Esophagus squamous epithelium (tissue), 5 donors: ENCODE results near the gene GPN3. TPM values are rescaled to one million over a fixed set of nuclear protein-coding genes. Genes with fewer than 3 reads are reported as not detected.

ENCODE experiments used
- DNase-seq: peaks from one replicate; lab custom pipeline; 2025; lab: John Stamatoyannopoulos, UW
- H3K27ac ChIP-seq, 4 donors: fragments of 200-600 bp; sonication (generic); one replicate each; pipeline ENCODE4 v1.5.1; 2016 to 2019; ENCODE audit warnings: mild to moderate bottlenecking in 1 of 4
- H3K27me3 ChIP-seq, 4 donors: fragments of 200-600 bp; sonication (generic); 1 replicate in 3 of 4; 2 replicates in 1 of 4; pipeline versions ENCODE4 v1.5.1 to v1.6.0; 2017 to 2021; ENCODE audit warnings: antibody characterized with exemption in 1 of 4
- H3K36me3 ChIP-seq, 3 donors: fragments of 200-600 bp; sonication (generic); one replicate each; pipeline ENCODE4 v1.5.1; 2016 to 2019
- H3K4me1 ChIP-seq, 3 donors: fragments of 200-600 bp; sonication (generic); one replicate each; pipeline ENCODE4 v1.5.1; 2017 to 2019
- H3K4me3 ChIP-seq, 4 donors: fragments of 200-600 bp; sonication (generic); 1 replicate in 3 of 4; 2 replicates in 1 of 4; pipeline ENCODE4 v1.5.1; 2016 to 2019; ENCODE audit warnings: mild to moderate bottlenecking in 2 of 4, moderate library complexity in 1 of 4
- H3K9me3 ChIP-seq, 3 donors: fragments of 200-600 bp; sonication (generic); one replicate each; pipeline ENCODE4 v1.5.1; 2016 to 2019
- POLR2A ChIP-seq, 4 donors: fragments of 450-650 bp; IDR thresholded peaks; one replicate each; pipeline ENCODE4 v1.6.1; 2017; ENCODE audit warnings: antibody characterized with exemption in 4 of 4, mild to moderate bottlenecking in 4 of 4, moderate library complexity in 3 of 4
- WGBS, 2 donors: methylation state at CpG; one replicate each; pipeline ENCODE4 v1.1.5; 2018; 5-methylcytosine and 5-hydroxymethylcytosine counted together
- intact Hi-C: fragments of 100-400 bp; cut with DNase I; formaldehyde crosslinking; loops from one replicate; pipeline ENCODE4 v1.15.0; 2022
- small RNA-seq, 4 donors: library from RNA; depleted of rRNA; stranded (forward); fragments of <200 nt; gene quantifications; one replicate each; pipeline ENCODE3, GENCODE V24; 2016
- total RNA-seq, 4 donors: library from RNA; depleted of rRNA; stranded (reverse); fragments of >200 nt; gene quantifications; one replicate each; pipeline ENCODE4 v1.1.0, GENCODE V29; 2016
- TF ChIP-seq, protein P1 (sequence below), 6 experiments: fragments of 450-650 bp in 4 of 6; fragments of 200-600 bp in 2 of 6; sonication (generic) in 2 of 6; IDR thresholded peaks; one replicate each; pipeline ENCODE4 v1.5.1; 2016 to 2019; ENCODE audit warnings: antibody characterized with exemption in 6 of 6, mild to moderate bottlenecking in 4 of 6, moderate library complexity in 4 of 6
- donor health status: DM: yes; HTN: yes; CAD: no.

The GPN3 gene
- total RNA-seq, 4 donors from 2014 or later, result 5.5 to 27.1 (median 12.9) TPM

DNA sequence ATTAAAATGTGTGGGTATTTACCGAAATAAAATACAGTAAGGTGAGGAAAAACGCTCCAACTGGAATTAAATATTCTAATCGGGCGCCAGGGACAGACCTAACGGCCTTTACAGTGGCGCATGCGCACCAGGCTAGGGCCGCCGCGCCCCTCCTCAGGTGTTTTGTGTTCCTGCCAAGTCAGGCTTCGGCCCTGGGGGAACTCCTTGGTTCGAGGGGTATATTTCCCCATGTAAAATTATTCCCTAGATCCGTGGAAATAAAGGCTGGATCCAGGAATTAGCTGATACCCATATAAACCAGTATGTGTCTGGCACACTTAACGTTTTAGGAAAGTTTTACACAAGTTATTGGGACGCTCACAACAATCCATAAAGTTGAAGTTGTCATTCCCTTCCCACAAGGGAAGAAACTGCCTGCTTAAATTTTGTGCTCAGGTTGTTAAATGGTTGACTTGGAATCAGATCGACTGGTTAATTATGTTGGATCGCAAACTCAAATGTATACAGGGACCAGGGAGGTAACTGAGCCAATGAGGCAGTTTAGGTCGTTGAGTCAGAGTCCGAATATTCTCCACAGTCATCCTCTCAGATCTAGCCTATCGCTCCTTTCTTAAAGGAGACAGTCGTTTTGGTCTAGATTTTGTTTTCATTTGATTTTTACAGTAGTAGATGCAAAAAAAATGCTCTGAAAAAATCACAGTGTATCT, 63.9 kb downstream of the GPN3 start:
- Histone ChIP-seq H3K27me3 (no peaks in the 10 kb centered on the region), H3K36me3 (peaks cover 0 to 23% (median 0%) of the 10 kb centered on the region in 3 donors), H3K27ac (peak overlapping the region; percentile 91 to 98 (median 96)), H3K4me1 (peaks cover 8 to 44% (median 15%) of the 10 kb centered on the region in 3 donors), H3K4me3 (peak overlapping the region; percentile 88 to 97 (median 96)), H3K9me3 (no peaks in the 10 kb centered on the region)
- 13 to 16% methylated on average over 21 of the region's 21 CpGs for WGBS, 2 donors
- intact Hi-C loops, result no loop called here
- TF ChIP-seq, protein P1, sequence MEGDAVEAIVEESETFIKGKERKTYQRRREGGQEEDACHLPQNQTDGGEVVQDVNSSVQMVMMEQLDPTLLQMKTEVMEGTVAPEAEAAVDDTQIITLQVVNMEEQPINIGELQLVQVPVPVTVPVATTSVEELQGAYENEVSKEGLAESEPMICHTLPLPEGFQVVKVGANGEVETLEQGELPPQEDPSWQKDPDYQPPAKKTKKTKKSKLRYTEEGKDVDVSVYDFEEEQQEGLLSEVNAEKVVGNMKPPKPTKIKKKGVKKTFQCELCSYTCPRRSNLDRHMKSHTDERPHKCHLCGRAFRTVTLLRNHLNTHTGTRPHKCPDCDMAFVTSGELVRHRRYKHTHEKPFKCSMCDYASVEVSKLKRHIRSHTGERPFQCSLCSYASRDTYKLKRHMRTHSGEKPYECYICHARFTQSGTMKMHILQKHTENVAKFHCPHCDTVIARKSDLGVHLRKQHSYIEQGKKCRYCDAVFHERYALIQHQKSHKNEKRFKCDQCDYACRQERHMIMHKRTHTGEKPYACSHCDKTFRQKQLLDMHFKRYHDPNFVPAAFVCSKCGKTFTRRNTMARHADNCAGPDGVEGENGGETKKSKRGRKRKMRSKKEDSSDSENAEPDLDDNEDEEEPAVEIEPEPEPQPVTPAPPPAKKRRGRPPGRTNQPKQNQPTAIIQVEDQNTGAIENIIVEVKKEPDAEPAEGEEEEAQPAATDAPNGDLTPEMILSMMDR (IDR thresholded peaks at IDR 0.05), result peak in 2 of 6 experiments; percentile 4 to 20
- TF ChIP-seq POLR2A (IDR thresholded peaks at IDR 0.05), result no peak
- no peak for DNase-seq

DNA sequence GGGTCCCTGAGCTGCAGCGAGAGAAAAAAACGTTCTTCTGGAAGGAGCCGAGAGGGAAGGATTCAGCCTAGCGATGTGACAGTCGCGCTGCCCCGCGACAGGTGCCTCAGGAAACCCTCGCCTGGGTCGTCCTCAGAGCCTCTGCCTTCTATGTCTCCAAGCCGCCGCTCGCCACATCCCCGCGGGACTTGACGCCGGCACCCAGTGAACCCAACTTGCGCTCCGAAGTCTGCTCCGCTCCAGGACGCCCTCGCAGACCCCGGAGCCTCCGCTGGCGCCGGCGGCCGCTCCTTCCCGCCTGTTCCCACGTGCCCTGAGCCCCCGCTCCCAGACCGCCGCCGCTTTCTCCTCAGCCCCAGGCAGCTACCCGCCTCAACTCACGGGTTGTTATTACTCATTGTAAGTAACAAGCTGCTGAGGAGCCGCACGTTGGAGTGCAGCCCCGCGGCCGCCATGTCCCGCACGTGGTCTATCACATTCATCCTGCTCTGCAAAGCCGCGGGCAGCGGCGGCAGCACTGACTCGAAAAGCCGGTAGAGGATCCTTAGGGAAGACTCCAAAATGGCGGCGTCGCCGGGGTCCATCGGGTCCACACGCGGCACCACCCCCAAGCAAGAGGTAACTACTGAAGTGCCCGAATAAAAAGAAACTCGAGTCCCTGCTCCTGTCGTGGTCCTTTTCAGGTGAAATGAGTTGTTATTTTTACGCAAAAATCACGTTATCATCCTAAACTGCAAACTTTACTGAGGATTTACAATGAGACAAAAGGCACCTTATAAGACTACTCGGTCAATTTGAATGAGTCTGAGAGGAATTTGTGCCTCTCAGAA, 64.7 kb downstream of the GPN3 start, which contains the start of gene ANAPC7:
ANAPC7 (minus strand) TSS at position 563 of the 830 bp plus-strand sequence; CDS start at position 482, 81 bp downstream.
- Histone ChIP-seq H3K27ac (peak within 1 kb of the TSS; percentile 91 to 98 (median 96)), H3K9me3 (no peaks in the 10 kb centered on the region), H3K4me3 (peak within 1 kb of the TSS; percentile 88 to 97 (median 96)), H3K4me1 (peaks cover 8 to 52% (median 19%) of the 10 kb centered on the region in 3 donors), H3K27me3 (no peaks in the 10 kb centered on the region), H3K36me3 (peaks cover 0 to 26% (median 0%) of the 10 kb centered on the region in 3 donors)
- TF ChIP-seq, protein P1 (IDR thresholded peaks at IDR 0.05), result no peak
- peak in 2 of 4 donors; percentile 40 to 61 for TF ChIP-seq POLR2A (IDR thresholded peaks at IDR 0.05)
- WGBS, 2 donors, result 0% methylated on average over 28 to 50 of the region's 62 CpGs
- intact Hi-C loops, result no loop called here
- peak; percentile 37 for DNase-seq

Small RNA genes lying within 50 kb of the gene (small RNA-seq; reads per million reads assigned to genes)
- gene RF00278, result 0 reads per million in 4 donors

Other genes starting within 250 kb of the GPN3 start
- gene ATP2A2, start 187.0 kb downstream of the GPN3 start, total RNA-seq, result 100 to 1,000 TPM; 147 to 263 (median 177) TPM
- gene ANAPC7, start 64.5 kb downstream of the GPN3 start, total RNA-seq, result 10 to 100 TPM; 67.5 to 78.8 (median 74.4) TPM
- 100 to 1,000 TPM; 439 to 894 (median 711) TPM for gene ARPC3, start 17.9 kb downstream of the GPN3 start, total RNA-seq
- gene FAM216A, start 588 bp upstream of the GPN3 start, total RNA-seq, result 1 to 10 TPM in 3 of 4 donors, not detected in 1; 1.9 to 7.1 (median 3.4) TPM
- 100 to 1,000 TPM in 2 of 4 donors, 10 to 100 TPM in 2; 66.9 to 146 (median 110) TPM for gene VPS29, start 33.9 kb upstream of the GPN3 start, total RNA-seq
- under 1 TPM in 3 of 4 donors, not detected in 1; 0.23 to 0.76 (median 0.40) TPM for gene RAD9B, start 34.1 kb upstream of the GPN3 start, total RNA-seq
- 10 to 100 TPM; 14.8 to 30.5 (median 19.2) TPM for gene PPTC7, start 115.1 kb upstream of the GPN3 start, total RNA-seq
- gene TCTN1, start 145.9 kb upstream of the GPN3 start, total RNA-seq, result 10 to 100 TPM in 2 of 4 donors, 1 to 10 TPM in 2; 4.4 to 15.6 (median 8.8) TPM
- gene HVCN1, start 220.9 kb upstream of the GPN3 start, total RNA-seq, result 1 to 10 TPM; 1.0 to 5.7 (median 1.7) TPM